K562 (cell line): ENCODE data around the gene RFNG. TPM values are rescaled to one million over a fixed set of nuclear protein-coding genes. Genes with fewer than 3 reads are reported as not detected.

Source experiments
- ATF2 ChIP-seq: sonication (generic); formaldehyde crosslinking; IDR thresholded peaks from 2 replicates; pipeline ENCODE4 v1.8.1; 2022; ENCODE audit warnings: missing genetic modification reagents
- CBX1 ChIP-seq: sonication (generic); IDR thresholded peaks from 2 replicates; pipeline ENCODE4 v1.6.1; 2016; ENCODE audit warnings: antibody characterized with exemption, low read depth, mild to moderate bottlenecking
- CREB3 ChIP-seq: fragments of 450-650 bp; conservative IDR thresholded peaks from 2 replicates; pipeline ENCODE4 v1.6.1; 2016; ENCODE audit warnings: missing genetic modification characterization, low read depth, mild to moderate bottlenecking, missing compliant biosample characterization, moderate library complexity
- DPF2 ChIP-seq: fragments of 450-650 bp; IDR thresholded peaks from 2 replicates; pipeline ENCODE4 v1.6.1; 2016
- E2F6 ChIP-seq, 2 experiments: IDR thresholded peaks; 2 replicates each; pipeline ENCODE4 v1.6.1; 2011; ENCODE audit warnings: borderline replicate concordance in 1 of 2, control low read depth in 1 of 2, low read depth in 1 of 2, low read length in 1 of 2, mild to moderate bottlenecking in 1 of 2, mixed read lengths in 1 of 2, moderate library complexity in 1 of 2; ENCODE audit not compliant: insufficient read depth in 1 of 2, insufficient read length in 1 of 2, poor library complexity in 1 of 2, severe bottlenecking in 1 of 2; ENCODE audit errors: extremely low read depth in 1 of 2
- FOXA3 ChIP-seq, 2 experiments: fragments of 450-650 bp in 1 of 2; sonication (generic) in 1 of 2; formaldehyde crosslinking; IDR thresholded peaks in 1 of 2; conservative IDR thresholded peaks in 1 of 2; 2 replicates each; pipeline versions ENCODE4 v1.4.0 to v1.8.0; 2020 to 2022; ENCODE audit warnings: mild to moderate bottlenecking in 2 of 2, missing genetic modification reagents in 1 of 2
- GTF2F1 ChIP-seq: IDR thresholded peaks from 2 replicates; pipeline ENCODE4 v1.6.1; 2011; ENCODE audit warnings: low read depth, low read length, improper control_type of control experiment
- HDAC3 ChIP-seq: fragments of 450-650 bp; IDR thresholded peaks from 2 replicates; pipeline ENCODE4 v1.6.1; 2018; ENCODE audit warnings: borderline replicate concordance, mild to moderate bottlenecking, moderate library complexity; ENCODE audit not compliant: partially characterized antibody
- HMGN3 ChIP-seq: IDR thresholded peaks from 2 replicates; pipeline ENCODE4 v1.6.1; 2011; ENCODE audit warnings: borderline replicate concordance, low read depth, mild to moderate bottlenecking, mixed read lengths, low read length; ENCODE audit not compliant: insufficient read length; ENCODE audit errors: extremely low read depth
- KAT2B ChIP-seq: IDR thresholded peaks from one replicate; pipeline ENCODE4 v1.6.1; 2012; ENCODE audit warnings: low read depth, mild to moderate bottlenecking, control low read depth, inconsistent platforms, low read length, moderate library complexity
- MTA3 ChIP-seq: fragments of 450-650 bp; formaldehyde crosslinking; IDR thresholded peaks from 2 replicates; pipeline ENCODE4 v1.6.1; 2017; ENCODE audit warnings: mild to moderate bottlenecking, borderline replicate concordance
- NCOA4 ChIP-seq: fragments of 450-650 bp; IDR thresholded peaks from 2 replicates; pipeline ENCODE4 v1.6.1; 2018; ENCODE audit warnings: mild to moderate bottlenecking; ENCODE audit not compliant: partially characterized antibody
- PPARD ChIP-seq: fragments of 250-450 bp; sonication (Bioruptor Pico); IDR thresholded peaks from 2 replicates; pipeline ENCODE4 v1.8.0; 2022; ENCODE audit warnings: inconsistent platforms, mild to moderate bottlenecking, moderate library complexity
- SNRNP70 ChIP-seq: fragments of 200-400 bp; formaldehyde crosslinking; optimal IDR thresholded peaks from 2 replicates; pipeline ENCODE3; 2017; ENCODE audit warnings: low read depth, low read length
- SOX6 ChIP-seq: fragments of 450-650 bp; IDR thresholded peaks from 2 replicates; pipeline ENCODE4 v1.6.1; 2014; ENCODE audit warnings: mild to moderate bottlenecking
- STAG1 ChIP-seq: sonication (generic); formaldehyde crosslinking; IDR thresholded peaks from 2 replicates; pipeline ENCODE4 v1.5.0; 2020; ENCODE audit warnings: missing genetic modification reagents, borderline replicate concordance
- TRIM28 ChIP-seq: fragments of 450-650 bp; IDR thresholded peaks from 2 replicates; pipeline ENCODE4 v1.6.1; 2017
- ZBTB34 ChIP-seq: fragments of 250-450 bp; sonication (Bioruptor Pico); IDR thresholded peaks from 2 replicates; pipeline ENCODE4 v1.8.0; 2021; ENCODE audit warnings: mild to moderate bottlenecking, moderate library complexity
- ZKSCAN1 ChIP-seq: fragments of 150-350 bp; IDR thresholded peaks from 2 replicates; pipeline ENCODE4 v1.6.1; 2016; ENCODE audit warnings: low read depth, low read length
- ZNF444 ChIP-seq: fragments of 250-450 bp; sonication (Bioruptor Pico); IDR thresholded peaks from 2 replicates; pipeline ENCODE4 v1.4.0; 2020; ENCODE audit warnings: mild to moderate bottlenecking, moderate library complexity
- ZNF57 ChIP-seq: fragments of 450-650 bp; formaldehyde crosslinking; IDR thresholded peaks from 2 replicates; pipeline ENCODE4 v1.4.0; 2020; ENCODE audit warnings: mild to moderate bottlenecking, moderate library complexity
- ZNF707 ChIP-seq: fragments of 250-450 bp; sonication (Bioruptor Pico); conservative IDR thresholded peaks from 2 replicates; pipeline ENCODE4 v1.8.0; 2022; ENCODE audit warnings: inconsistent platforms, mild to moderate bottlenecking, moderate library complexity
- ZNF717 ChIP-seq: fragments of 250-450 bp; sonication (Bioruptor Pico); IDR thresholded peaks from 2 replicates; pipeline ENCODE4 v1.5.0; 2021
- ZSCAN29 ChIP-seq: fragments of 450-650 bp; IDR thresholded peaks from 2 replicates; pipeline ENCODE4 v1.6.1; 2017
- polyA plus RNA-seq, 8 experiments: library from polyadenylated mRNA; depleted of rRNA in 4 of 8; stranded (reverse) in 5 of 8; unstranded in 3 of 8; fragments of >200 nt; fragmentation: Nextera tagmentation in 2 of 8; fragmentation: Illumina TruSeq in 1 of 8; extraction: Ambion mirVana in 2 of 8; extraction: Trizol in 1 of 8; gene quantifications; 2 replicates each; pipeline versions ENCODE4 v1.2.1 to v1.2.3, GENCODE V29; 2011 to 2014; ENCODE audit warnings: inconsistent platforms in 1 of 8, missing spikeins in 1 of 8
- total RNA-seq, 7 experiments: library from RNA; depleted of rRNA in 6 of 7; stranded (reverse); fragments of >200 nt in 6 of 7; fragmentation: Illumina TruSeq in 2 of 7; extraction: Trizol in 2 of 7; gene quantifications; 2 replicates each; pipeline versions ENCODE4 v1.2.1 to v1.2.3, GENCODE V29; 2011 to 2021; ENCODE audit warnings: low replicate concordance in 1 of 7

The RFNG gene
- total and polyA plus RNA-seq, 9 of the 15 experiments (the other 6 are each of a cell fraction or from before 2014, with no cell fraction given): 0.32 to 32.8 (median 9.5) TPM

- TF ChIP-seq ATF2 (CRISPR knock-in tag) (no peak), ZKSCAN1 (no peak), ZSCAN29 (0 out of 2 replicates have a peak, but pooled peaks have one; percentile 8), NCOA4 (no peak), MTA3 (0 out of 2 replicates have a peak, but pooled peaks have one; percentile 66), CREB3 (tag) (peak; percentile 78), E2F6 (IDR thresholded peaks at IDR 0.05; ENCODE audit: borderline replicate concordance in 1 of 2, extremely low read depth in 1 of 2, insufficient read depth in 1 of 2, insufficient read length in 1 of 2, low read depth in 1 of 2, low read length in 1 of 2, poor library complexity in 1 of 2, severe bottlenecking in 1 of 2) (peak in 1 of 2 experiments; percentile 75), KAT2B (no peak), HDAC3 (no peak), ZNF57 (CRISPR knock-in tag) (0 out of 2 replicates have a peak, but pooled peaks have one; percentile 11), TRIM28 (no peak), STAG1 (peak; percentile 46; the same call in 1 of the 2 replicates), SNRNP70 (no peak), SOX6 (no peak), FOXA3 (CRISPR knock-in tag; conservative IDR thresholded peaks at IDR 0.05 in 1 of 2, IDR thresholded peaks at IDR 0.05 in 1 of 2) (peak in 1 of 2 experiments; percentile 14; a peak in 1 of 4 replicates), ZNF707 (CRISPR knock-in tag) (0 out of 2 replicates have a peak, but pooled peaks have one; percentile 5), CBX1 (0 out of 2 replicates have a peak, but pooled peaks have one; percentile 22), ZNF444 (CRISPR knock-in tag) (no peak), HMGN3 (no peak), ZNF717 (CRISPR knock-in tag) (no peak), GTF2F1 (no peak), DPF2 (peak; percentile 19; the same call in 1 of the 2 replicates), ZBTB34 (CRISPR knock-in tag) (peak; percentile 36; the same call in 1 of the 2 replicates), PPARD (no peak)
Observed at GRCh38 chr17:82098939-82099763, 47.5 kb upstream of the RFNG start (continued).
